HG02943 (cell line): Measurements from ENCODE around the gene HAO2.
"Not testable (repeated sequence)": the region's sequence is repeated elsewhere in the genome, so short reads cannot be mapped to it uniquely, and the experiment has no call there.

Experiments used
- ATAC-seq: cut with Tn5 transposase; IDR thresholded peaks from one replicate; pipeline ENCODE4 v1.9.1; 2021; ENCODE audit warnings: mild to moderate bottlenecking, low read depth, moderate library complexity; ENCODE audit not compliant: unreplicated experiment

The HAO2 gene

DNA sequence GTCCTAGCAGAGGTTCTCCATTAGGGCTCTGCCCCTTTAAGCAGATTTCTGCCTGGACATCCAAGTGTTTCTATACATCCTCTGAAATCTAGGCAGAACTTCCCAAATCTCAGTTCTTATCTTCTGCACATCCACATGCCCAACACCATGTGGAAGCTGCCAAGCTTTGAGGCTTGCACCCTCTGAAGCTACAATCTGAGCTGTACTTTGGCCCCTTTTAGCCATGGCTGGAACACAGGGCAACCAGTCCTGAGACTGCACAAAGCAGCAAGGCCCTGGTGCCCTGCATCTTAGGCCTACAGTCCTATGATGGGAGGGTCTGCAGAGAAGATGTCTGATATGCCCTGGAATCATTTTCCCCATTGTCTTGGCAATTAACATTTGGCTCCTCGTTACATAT lies 8.0 kb downstream of the HAO2 start:
- no peak for ATAC-seq

DNA sequence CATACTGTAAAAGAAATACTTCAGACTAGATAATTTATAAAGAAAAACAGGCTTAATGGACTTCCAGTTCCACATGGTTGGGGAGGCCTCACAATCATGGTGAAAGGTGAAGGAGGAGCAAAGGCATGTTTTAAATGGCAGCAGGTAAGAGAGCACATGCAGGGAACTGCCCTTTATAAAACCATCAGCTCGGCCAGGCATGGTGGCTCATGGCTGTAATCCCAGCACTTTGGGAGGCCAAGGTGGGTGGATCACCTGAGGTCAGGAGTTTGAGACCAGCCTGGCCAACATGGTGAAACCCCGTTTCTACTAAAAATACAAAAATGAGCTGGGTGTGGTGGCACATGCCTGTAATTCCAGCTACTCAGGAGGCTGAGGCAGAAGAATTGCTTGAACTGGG lies 9.0 kb downstream of the HAO2 start:
- not testable (repeated sequence) for ATAC-seq

DNA sequence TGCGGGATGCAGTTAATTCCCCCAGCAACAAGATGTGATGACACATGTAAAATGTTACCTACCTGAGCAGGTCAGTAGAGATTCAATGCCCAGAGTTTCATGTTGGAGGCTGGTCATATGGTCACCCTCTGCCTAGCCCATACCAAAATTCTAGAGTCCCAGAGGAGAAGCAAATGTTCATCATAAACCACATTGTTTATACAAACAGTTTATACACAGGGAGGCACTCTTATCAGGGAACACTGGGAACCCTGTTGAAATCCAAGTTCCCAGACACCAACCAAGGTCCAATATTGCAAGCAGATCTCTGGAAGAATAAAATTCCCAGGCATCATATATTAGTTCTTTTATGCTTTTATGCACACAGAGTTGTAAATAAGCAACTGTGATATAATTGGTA lies 10.5 kb downstream of the HAO2 start:
- ATAC-seq = no peak

DNA sequence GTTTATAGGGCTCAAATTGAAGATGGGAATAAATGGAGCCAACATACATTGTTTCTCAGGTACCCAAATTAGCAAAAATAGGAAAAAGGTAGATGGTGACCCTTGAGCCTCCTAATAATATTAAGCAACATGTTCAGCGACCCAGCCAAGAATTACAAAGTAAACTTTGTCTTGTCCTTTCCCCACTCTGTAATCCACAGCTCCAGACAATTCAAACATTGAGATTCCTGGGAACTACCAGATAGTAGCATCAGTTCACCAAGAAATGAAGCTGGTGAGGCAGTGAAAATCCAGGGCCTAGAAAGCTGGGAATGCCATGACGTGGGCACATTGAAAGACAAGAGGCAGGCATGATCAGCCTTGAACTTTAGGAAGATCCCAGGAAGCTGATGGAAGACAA lies 11.7 kb downstream of the HAO2 start:
- no peak for ATAC-seq

DNA sequence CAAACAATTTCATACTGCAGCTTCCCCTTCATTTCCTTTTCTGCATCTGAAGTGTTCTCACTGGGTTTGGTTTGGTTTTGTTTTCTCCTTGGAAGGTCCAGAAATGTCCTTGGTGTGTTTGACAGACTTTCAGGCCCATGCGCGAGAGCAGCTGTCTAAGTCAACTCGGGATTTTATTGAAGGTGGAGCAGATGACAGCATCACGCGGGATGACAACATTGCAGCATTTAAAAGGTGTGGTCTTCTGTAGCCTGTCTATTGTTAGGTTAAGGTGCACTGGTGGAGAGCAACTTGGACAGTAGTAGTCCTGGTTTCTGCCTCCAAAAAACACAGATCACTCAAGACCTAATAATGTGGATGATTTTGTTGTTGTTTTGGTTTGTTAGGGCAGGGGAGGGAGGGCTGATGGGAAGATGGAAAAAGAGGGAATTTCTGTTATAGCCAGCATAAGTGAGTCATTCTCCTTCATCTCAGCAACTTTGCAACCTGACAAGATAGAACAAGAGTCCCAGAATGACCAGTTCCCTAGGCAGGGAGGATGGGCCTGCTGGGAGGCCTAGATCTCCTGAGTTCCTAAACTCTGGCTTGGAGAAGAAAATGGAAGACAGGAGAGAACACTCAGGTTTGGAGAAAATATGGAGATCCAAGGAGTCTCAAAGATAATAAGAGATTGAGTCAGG lies 12.5 kb downstream of the HAO2 start:
- ATAC-seq = no peak

DNA sequence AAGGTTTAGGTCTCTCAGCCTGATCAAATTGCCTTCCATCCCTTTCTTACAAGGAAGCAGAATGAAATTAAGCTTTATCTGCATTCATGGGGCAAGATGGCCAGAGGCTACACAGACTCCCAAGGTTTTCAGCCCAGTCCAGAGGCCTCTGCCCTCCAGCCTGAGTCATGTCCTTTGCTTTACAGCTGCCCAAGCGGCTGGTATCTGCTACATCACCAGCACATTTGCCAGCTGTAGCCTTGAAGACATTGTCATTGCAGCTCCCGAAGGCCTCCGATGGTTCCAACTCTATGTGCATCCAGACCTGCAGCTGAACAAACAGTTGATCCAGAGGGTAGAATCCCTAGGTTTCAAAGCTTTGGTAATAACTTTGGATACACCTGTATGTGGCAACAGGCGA lies 16.0 kb downstream of the HAO2 start:
- ATAC-seq = no peak

DNA sequence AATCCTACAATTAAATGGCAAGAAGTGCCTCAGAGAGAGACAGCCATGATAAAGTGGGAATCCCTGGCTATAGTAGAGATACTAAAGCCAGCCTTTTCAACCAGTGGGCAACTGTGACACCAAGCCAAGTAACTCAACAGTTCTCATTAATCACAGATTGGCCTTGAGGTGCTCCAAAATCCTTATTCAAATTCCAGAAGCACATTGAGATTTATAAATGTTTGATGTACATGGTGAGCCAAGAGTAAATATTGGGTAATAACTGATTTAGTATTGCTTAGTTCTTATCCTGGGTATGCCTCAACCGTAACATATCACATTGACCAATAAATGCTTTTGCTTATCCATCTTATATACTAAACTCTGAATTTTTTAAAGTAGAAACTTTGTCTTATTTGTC lies 17.1 kb downstream of the HAO2 start:
- no peak for ATAC-seq

DNA sequence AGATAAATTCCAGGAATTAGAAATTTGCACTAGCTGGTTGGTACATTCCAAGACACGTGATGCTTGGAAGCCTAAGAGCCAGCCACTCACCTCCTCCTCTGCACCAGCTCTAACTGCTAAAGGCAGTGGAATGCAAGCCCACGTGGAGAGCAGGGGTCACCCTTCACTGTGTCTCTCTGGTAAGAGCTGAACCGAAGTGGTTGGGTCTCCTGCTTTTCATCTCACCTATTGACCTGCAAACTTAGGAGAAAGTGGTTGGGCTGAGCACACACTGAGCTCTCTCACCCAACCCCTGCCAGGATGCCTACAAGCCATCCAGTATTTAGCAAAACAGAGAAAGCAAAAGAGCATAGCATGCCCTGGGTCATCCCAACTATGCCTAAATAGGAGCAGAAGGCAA lies 19.3 kb downstream of the HAO2 start:
- ATAC-seq = no peak

DNA sequence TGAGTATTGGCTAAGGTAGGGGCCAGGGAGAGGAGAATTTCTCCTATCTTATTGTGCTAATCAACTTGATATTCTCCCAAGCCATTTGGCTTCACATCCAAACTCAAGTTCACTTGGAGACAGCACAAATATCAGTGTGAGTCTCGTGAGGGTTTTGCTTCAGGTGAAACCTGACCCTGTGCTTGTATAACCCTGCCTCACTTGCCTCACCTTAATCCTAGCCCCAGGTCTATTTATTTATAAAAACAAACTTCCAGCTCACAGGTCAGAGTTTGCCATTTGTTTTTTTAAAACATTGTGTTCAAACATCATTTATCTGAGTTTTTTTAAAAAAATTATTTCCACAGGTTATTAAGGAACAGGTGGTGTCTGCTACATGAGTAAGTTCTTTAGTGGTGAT lies 19.9 kb downstream of the HAO2 start:
- ATAC-seq = no peak

DNA sequence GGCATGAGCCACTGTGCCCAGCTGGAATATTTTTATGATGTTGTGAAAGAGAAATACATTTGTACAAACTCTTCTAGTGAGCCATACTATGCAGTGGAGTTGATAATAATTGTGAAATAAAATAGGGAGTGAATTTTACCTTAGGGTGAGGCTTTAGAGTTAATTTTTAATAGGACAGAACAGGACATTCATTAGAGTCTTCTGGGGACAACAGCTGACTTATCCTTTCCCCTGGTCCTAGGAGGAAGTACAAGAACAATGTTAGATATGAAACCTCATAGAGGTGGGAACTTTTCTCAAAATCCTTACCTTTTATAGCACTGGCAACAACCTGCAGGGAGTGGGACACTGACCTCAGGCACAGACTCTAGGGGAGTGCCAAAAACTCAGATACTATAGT lies 21.9 kb downstream of the HAO2 start:
- no peak for ATAC-seq

DNA sequence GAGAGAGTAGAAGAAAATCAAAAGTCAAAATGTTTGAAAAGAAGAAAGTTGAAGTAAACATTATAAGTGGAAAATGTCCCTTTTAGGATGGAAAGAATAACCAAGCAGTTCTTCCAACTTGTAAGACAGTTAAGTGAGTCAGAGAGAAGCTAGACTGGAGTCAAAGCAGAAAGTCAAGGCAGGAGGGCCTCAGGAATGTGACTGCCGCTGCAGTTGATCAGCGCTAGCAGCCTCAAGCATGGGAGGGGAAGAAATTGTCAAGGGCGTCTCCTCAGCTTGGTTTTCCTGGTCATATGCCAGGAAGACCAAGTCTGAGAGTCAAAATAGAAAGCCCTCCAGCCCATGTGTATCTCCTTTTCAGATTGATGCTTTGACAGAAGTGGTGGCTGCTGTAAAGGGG lies 23.2 kb downstream of the HAO2 start:
- no peak for ATAC-seq

DNA sequence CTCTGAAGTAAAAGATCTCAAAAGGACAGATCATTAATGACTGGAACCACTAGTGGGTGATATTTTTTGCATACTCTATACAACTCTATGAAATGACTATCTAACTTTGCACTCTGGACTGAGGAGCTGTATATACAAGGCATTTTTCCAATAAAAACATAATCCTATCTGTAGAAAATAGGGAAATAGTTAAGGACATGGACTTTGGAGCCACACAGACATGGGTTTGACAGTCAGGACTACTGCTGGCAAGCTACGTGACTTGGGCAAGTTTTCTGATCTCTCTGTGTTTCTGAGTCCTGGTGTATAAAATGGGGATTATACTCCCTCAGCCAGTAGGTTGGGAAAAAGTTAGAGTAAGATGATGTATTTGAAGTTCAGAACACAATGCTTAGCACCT lies 25.5 kb downstream of the HAO2 start:
- no peak for ATAC-seq

DNA sequence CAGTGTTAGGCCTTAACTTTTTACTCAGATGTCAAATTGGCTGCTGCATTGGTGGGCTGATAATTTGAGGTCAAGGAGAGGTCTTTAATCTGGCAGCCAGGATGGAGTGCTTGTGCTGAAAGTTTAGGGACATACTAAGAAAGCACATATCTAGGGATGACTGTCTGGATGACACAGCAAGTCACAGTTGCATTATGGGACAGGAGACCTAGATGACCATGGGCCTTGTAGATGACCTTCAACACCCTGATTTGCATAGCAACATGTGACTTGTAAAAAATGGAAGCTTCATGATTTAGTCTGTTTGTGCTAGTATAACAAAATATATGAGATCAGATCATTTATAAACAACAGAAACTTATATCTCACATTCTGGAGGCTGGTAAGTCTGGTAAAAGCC lies 28.4 kb downstream of the HAO2 start:
- ATAC-seq = no peak

DNA sequence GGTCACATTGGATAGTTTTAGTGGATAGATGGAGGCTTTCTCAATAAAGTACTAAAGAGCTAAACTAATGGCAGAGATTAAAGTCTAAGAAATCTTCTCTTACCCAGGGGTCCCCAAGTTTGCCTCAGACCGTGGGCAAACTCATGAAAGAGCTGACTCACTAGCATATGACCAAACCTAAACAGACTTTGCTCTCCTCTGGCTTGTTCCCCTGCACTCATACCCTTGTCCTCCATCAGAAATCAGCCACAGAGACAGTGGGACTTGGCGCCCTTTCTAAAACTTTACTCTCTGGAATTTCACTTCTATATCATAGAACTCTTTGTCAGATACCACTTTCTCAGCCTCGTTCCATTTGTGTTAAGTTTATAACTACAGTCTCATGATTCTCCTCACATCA lies 29.4 kb downstream of the HAO2 start:
- no peak for ATAC-seq

DNA sequence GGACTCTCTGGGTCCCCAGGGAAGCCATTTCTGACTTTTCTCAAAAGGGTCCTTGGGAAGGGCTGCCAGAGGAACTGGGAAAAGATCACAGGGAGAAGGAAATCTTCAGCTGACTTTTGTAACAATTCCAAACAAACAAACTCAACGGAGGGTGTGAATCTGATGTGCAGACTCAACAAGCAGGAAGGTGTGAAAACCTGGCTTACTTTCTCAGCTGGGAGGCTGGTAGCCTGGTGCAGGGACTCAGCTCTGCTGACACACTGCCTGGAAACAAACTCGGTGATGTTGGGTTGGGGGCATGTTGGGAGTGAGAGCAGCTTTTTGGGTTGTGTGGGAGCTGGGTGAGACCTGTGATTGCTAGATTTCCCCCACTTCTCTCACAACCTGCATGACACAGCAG lies 36.2 kb downstream of the HAO2 start:
- no peak for ATAC-seq

DNA sequence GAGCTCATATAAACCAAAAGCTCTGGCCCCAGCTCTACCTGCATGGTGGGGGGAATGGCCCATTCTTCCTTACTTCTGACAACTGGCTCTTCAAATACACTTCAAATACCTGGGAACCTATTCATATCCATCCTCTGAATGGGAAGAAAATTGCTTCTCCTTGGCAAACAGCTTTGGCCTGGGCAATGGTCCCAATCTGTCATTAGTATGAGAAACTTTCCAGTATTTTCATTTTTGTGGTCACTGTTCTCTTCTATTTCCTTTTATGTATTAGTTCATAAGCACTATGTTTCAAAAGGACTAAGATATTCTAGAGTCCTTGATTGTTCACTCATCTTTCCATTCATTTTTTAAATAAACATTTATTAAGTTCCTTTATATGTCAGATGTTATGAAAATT lies 41.1 kb downstream of the HAO2 start:
- no peak for ATAC-seq

DNA sequence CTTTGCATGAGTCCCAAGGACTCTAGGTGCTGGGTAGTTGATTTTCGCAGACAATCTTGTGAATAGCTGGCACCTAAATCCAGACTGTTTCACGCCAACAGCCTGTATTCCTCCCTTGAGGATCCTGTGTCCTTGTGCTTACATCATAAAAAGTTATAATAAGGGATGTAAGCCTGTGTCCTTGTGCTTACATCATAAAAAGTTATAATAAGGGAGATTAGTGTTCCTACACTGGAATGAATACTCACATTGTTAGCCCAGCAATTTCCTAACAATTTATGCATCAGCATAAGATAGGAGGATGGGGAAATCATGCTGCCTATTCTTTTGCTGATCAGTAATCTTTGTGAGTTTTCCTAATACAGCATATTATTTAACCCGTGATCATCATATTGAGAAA lies 42.4 kb downstream of the HAO2 start:
- ATAC-seq = no peak

DNA sequence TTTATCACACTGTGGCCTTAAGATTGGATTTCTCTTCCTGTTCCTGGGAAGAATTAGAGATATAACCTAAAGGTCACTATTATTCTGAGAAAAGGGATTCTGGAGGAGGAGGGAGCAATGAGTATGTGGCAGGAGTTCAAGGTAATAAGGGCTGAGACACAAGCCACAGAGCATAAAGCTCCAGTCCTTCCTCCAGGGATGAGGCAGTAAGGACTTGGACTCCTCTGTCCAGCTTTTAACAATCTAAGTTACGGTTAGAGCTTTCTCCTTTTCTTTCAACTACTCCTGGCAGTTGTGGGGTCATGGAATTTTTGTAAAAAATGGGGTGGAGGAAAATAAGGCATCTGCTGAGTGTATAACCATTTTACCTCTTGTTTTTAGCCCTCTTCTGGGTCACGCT lies 46.4 kb downstream of the HAO2 start, which contains the start of gene HSD3B2:
Gene HSD3B2, plus strand, starts transcription at position 201 of the 400 bp plus-strand sequence. CDS start 270 bp downstream, outside the sequence.
- ATAC-seq = no peak

DNA sequence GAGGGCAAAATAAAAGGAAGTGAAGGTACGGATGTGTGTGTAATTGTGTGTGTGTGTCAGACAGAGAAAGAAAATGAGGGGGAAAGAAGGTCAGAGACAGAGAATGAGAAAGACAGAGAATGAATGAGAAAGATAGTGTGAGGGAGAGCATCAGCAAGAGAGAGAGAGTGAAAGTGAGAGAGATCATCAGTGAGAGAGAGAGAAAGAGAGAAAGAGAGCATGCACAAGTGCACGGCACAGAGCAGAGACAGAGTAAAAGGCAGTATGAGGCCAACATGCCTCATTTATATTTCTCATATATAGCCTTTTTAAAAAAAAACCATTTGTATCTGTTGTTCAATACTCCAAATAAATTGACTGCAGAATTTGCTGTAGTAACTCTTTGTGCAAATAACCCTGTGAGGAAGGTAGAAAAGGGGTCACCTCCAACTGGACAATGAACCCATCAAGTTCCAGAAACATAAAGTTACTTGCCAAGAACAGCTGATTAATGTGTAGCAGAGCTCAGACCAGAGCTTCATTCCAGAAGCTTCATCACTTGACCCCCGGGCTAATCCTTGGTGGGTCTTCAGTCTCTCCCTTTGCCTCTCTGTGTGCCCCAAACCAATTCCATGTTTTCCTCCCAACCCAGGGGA lies 47.5 kb downstream of the HAO2 start:
- no peak for ATAC-seq

DNA sequence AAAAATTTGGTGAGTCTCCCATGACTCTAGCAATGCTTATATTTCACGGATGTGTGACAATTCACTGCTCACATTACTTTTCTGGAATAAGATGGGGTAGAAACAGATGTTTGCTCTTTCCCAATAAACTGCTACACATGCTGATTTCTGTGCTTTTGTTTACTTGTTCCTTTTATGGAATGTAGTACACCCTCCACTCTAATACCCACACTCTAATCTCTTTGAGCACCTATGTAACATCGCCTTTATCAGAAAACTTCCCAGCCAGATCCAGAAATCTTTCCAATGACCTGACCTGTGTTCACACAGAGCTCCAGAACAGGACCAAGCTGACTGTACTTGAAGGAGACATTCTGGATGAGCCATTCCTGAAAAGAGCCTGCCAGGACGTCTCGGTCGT lies 50.5 kb downstream of the HAO2 start:
- ATAC-seq = no peak

DNA sequence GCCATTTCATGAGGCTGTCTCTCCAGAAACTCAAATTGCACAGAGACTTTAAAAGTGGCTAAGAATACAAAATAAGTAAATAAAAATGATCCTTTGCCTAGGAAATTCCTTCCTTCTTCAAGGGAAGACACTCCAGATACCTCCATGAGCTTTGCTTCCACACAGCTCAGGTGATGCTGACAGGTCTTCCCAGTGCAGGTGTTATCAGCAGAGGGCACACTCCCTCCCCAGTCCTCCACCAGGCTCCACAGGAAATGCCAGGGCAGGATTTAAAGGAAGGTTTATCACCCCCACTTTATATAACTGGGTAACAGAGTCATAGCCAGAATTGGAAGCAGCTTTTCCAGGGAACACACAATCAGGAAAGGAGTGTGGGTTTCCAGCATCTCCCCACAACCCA lies 52.1 kb downstream of the HAO2 start:
- no peak for ATAC-seq

DNA sequence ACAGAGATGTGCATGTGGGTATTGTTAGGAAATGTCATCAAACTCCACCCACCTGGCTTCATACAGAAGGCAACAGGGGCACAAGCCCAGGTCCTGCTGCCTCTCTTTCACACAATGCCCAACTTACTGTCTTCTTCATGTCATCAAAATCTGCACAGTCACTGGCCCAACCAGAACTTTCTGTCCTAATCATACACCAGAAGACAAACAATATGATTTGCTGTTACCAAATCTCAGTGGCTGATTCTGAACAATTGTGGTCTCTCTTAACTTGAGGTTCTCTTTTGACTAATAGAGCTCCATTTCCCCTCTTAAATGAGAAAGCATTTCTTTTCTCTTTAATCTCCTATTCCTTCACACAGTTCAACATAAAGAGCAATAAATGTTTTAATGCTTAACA lies 54.0 kb downstream of the HAO2 start:
- ATAC-seq = no peak

DNA sequence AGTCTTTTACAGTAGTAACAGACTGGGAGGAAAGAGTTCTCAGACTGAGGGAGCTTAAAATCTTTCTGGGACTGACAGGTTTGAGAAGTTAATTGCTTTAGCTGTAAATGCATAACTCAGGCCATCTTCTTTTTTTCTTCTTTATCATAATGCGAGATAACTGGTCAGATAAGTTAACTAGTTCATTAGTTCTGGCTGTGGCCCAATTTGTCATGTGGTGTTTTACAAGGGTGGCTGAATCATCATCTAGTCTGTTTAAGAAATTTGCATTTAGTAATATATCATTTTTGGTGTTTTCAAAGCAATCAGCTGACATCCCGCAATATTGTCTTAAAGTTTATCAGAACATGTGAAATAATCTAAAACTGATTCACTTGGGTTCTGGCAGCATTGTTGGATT lies 60.4 kb downstream of the HAO2 start:
- ATAC-seq = no peak
